HG02870 (cell line): Measurements from ENCODE around the gene BEND3.
"Not testable (repeated sequence)": the region's sequence is repeated elsewhere in the genome, so short reads cannot be mapped to it uniquely, and the experiment has no call there.

Experiments
- ATAC-seq: cut with Tn5 transposase; IDR thresholded peaks from one replicate; pipeline ENCODE4 v1.9.1; 2021; ENCODE audit warnings: mild to moderate bottlenecking, moderate library complexity; ENCODE audit not compliant: unreplicated experiment

BEND3 gene

DNA sequence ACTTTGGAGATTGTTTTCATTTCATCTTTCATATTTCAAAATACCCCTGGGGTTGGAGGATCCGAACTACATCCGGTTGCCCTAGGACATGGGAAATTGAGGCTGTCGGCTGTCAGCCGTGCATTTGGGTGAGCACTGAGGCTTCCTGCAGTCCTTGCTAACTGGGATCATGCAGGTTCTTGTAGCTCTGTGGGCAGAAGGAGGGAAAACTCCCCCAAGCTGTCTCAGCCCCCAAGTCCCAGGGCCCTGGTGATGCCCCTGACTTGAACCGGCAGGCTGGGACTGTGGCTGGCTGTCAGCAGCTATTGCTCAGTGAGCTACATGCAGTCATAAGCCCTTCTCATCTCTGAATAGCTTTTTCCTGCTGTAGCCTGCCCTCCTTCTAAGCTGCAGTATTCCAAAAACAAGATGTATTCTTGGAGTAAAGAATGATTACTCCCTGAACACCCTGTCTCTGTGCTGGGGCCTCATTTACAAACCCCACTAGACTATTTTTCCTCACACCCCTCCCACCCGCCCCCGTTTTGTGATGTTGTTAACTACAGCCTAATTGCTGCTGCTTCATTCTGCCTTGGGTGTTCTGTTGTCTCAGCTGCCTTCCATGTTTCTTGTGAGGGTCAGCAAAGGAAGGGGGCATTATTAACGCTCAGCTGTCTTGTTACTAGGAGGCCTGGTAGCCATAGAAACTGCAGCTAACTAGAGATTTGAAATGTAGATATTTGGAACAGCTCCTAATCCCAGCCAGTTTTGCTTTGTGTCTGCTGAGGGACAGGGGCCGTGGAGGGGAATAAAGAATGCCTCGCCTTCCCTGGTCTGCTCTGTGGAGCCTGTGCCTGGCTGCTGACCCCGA is 69.3 kb downstream of the BEND3 start:
- ATAC-seq: no peak

DNA sequence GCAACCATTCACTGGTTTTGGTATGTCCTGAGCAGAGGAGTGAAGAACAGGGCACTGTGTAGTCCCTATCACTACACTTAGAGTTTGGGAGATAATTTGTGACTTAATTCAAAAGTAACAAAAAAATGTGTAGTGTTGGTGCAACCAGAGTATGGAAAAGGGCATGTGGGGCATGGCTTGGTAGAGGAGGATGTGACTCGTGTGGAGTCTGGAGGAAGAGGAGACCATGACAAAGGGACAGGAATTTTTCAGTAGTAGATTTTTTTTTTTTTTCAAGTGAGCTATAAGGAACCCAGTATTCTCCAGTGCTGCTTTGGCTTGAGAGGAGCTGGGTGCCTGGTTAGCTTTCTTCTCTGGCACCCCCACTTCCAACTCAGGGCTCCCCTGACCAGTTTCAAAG is 82.2 kb downstream of the BEND3 start:
- no peak for ATAC-seq

DNA sequence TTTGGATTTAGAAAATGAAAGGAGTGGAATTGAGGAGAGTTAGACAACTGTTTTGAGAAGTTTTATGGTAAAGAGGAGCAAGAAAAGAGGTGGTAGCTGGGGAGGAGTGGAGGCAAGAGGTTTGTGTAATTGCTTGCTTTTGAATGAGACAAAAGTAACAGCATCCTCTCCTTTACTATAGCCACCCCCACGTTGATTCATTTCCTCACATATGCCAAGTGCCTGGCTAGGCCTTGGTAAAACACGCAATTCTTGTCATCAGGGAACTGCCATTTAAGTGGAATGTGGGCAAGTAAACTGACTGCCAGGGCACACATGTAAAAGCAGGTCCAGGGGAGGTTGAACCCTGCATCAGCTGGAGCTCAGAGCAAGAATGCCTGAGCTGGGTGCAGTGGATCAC is 83.3 kb downstream of the BEND3 start:
- no peak for ATAC-seq

DNA sequence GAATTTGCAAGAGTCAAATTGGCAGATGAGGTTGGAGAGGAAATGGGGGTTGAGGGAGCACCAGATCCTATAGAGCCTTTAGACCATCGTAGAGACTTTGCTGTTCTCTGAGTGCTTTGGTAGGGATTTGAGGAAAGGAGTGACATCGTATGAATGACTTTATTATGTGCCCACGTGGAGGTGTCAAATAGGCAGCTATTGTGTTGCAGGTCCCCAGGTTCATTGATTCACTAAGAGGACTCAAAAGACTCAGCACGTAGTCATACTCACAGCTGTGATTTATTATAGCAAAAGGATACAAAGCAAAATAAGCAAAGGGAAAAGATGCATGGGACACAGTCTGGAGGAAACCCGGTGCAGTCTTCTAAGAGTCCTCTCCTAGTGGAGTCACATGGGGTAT is 85.2 kb downstream of the BEND3 start:
- no peak for ATAC-seq

DNA sequence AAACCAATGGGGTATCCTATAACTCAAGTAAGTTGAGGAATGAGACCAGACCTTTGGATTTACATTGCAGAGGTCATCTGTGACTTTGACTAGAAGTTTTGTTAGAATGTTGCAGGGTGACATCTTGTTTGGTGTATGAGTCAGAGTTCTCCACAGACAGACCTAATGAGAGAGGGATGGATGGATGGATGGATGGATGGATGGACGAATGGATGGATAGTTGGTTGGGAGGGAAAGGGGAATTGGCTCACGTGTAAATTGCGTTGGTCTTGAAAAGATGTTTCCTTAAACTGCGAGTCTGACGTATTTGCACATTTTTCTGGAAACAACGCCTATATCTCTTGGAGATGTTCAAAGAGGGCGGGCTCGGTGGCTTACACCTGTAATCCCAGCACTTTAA is 88.3 kb downstream of the BEND3 start:
- no peak for ATAC-seq

DNA sequence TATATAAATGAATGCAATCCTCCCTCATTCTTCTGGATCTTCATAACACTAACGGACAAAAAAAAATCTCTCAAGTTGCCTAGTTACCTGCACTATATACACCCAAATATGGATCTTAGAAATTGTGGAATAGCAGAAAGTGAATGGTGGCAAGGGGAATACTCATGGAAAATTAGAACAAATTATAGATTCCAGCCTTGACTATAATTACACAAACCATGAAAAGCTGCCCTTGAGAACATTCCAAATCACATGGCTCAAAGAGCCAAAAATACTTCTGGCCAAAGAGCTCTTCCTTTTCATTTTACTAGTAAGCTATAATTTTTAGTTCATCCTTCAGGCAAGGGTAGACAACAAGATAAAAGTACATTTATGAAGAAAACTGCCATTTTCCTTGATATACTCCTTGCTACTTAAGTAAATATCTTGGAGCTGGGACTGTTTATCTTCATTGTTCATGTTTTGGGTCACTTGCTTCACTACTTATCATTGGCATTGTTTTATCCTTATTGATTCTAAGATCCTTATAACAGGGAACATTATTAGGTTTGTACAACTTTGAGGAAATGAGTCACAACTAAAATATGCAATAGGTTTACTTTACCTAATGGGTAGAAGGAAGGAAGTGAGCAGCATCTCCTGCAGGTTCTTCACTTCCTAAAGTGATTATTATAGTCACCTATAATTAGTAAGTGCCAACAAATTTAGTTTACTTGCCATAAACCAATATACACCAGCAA is 93.7 kb downstream of the BEND3 start:
- ATAC-seq: no peak

DNA sequence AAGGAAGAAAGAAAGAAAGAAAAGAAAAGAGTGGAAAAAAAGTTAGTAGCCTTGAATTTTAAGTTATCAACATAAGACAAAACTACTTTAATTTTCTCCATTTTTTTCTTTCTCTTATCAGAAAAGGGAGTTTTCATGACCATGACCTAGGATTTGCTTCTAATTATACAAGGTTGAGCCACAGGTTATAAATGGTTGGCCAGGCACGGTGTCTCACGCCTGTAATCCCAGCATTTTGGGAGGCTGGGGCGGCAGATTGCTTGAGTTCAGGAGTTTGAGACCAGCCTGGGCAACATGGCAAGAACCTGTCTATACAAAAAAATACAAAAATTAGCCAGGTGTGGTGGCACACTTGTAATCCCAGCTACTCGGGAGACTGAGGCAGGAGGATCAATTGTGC is 95.1 kb downstream of the BEND3 start:
- no peak for ATAC-seq

DNA sequence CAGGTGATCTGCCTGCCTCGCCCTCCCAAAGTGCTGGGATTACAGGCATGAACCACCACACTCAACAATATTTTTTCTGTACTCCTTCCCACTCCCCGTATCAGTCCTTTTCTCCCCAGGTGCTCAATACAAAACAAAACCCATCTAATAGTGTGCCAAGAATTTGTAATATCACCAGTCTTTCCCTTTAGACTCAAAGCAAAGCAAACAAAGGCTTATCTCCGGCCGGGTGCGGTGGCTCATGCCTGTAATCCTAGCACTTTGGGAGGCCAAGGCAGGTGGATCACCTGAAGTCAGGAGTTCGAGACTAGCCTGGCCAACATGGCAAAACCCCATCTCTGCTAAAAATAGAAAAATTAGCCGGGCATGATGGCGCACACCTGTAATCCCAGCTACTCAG is 95.7 kb downstream of the BEND3 start:
- ATAC-seq: not testable (repeated sequence)

DNA sequence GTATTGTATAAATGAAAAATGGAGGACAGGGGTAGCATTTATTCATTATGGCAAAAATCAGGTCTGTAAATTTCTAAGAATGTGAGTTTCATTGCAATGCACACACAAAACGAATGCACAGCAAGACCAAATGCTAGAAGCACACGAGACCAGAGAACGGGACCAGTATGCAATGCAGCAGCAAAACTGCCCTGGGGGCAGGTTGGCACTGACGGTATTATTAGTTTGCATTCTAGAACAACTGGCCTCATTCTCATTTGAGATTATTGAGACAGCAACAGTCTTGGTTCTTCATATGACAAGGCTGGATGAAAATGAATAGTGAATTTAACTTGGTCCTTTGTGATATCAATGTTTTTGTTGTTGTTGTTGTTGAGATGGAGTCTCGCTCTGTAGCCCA is 96.3 kb downstream of the BEND3 start:
- ATAC-seq: no peak
